ENCODE data around the gene ZNF148.

DNA sequence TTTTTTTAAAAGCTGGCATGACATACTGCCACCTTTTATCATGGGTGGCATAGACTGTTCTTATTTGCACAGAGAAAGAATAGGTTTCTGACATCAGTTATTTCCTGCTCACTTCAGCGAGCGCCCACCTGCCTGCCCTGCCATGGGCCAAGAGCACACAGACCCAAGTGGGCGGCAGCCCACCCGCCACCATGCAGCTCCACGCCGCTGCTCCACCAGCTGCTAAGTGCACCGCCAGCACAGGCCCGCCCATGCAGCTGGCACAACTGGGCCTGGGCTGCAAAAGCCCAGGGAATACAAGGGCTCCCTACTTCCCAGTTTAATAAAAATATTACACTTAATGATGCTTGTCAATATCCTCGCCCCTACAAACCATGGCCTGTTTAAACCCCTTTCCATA, 15.4 kb downstream of the ZNF148 start:
- TF ChIP-seq, protein P1, sequence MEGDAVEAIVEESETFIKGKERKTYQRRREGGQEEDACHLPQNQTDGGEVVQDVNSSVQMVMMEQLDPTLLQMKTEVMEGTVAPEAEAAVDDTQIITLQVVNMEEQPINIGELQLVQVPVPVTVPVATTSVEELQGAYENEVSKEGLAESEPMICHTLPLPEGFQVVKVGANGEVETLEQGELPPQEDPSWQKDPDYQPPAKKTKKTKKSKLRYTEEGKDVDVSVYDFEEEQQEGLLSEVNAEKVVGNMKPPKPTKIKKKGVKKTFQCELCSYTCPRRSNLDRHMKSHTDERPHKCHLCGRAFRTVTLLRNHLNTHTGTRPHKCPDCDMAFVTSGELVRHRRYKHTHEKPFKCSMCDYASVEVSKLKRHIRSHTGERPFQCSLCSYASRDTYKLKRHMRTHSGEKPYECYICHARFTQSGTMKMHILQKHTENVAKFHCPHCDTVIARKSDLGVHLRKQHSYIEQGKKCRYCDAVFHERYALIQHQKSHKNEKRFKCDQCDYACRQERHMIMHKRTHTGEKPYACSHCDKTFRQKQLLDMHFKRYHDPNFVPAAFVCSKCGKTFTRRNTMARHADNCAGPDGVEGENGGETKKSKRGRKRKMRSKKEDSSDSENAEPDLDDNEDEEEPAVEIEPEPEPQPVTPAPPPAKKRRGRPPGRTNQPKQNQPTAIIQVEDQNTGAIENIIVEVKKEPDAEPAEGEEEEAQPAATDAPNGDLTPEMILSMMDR (IDR thresholded peaks at IDR 0.05) = no peak
- TF ChIP-seq, protein P2, sequence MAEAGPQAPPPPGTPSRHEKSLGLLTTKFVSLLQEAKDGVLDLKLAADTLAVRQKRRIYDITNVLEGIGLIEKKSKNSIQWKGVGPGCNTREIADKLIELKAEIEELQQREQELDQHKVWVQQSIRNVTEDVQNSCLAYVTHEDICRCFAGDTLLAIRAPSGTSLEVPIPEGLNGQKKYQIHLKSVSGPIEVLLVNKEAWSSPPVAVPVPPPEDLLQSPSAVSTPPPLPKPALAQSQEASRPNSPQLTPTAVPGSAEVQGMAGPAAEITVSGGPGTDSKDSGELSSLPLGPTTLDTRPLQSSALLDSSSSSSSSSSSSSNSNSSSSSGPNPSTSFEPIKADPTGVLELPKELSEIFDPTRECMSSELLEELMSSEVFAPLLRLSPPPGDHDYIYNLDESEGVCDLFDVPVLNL (CRISPR knock-in tag; IDR thresholded peaks at IDR 0.05; ENCODE audit: borderline replicate concordance, low read depth) = no peak
- TF ChIP-seq, protein P3, sequence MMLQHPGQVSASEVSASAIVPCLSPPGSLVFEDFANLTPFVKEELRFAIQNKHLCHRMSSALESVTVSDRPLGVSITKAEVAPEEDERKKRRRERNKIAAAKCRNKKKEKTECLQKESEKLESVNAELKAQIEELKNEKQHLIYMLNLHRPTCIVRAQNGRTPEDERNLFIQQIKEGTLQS (CRISPR knock-in tag; conservative IDR thresholded peaks at IDR 0.05) = no peak
- TF ChIP-seq, protein P4, sequence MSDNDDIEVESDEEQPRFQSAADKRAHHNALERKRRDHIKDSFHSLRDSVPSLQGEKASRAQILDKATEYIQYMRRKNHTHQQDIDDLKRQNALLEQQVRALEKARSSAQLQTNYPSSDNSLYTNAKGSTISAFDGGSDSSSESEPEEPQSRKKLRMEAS (CRISPR knock-in tag; IDR thresholded peaks at IDR 0.05) = no peak
- no peak for TF ChIP-seq ZNF219 (CRISPR knock-in tag; IDR thresholded peaks at IDR 0.05; ENCODE audit: borderline replicate concordance)
- TF ChIP-seq JUN (CRISPR knock-in tag; IDR thresholded peaks at IDR 0.05) = no peak
- TF ChIP-seq, protein P5, sequence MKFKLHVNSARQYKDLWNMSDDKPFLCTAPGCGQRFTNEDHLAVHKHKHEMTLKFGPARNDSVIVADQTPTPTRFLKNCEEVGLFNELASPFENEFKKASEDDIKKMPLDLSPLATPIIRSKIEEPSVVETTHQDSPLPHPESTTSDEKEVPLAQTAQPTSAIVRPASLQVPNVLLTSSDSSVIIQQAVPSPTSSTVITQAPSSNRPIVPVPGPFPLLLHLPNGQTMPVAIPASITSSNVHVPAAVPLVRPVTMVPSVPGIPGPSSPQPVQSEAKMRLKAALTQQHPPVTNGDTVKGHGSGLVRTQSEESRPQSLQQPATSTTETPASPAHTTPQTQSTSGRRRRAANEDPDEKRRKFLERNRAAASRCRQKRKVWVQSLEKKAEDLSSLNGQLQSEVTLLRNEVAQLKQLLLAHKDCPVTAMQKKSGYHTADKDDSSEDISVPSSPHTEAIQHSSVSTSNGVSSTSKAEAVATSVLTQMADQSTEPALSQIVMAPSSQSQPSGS (CRISPR knock-in tag; IDR thresholded peaks at IDR 0.05; ENCODE audit: borderline replicate concordance, low read depth) = no peak
- no peak for TF ChIP-seq NFYB (CRISPR knock-in tag; conservative IDR thresholded peaks at IDR 0.05; ENCODE audit: low read depth)
- TF ChIP-seq SP1 (CRISPR knock-in tag; conservative IDR thresholded peaks at IDR 0.05) = no peak
- TF ChIP-seq HMGA2 (CRISPR knock-in tag; IDR thresholded peaks at IDR 0.05) = no peak
- TF ChIP-seq, protein P6, sequence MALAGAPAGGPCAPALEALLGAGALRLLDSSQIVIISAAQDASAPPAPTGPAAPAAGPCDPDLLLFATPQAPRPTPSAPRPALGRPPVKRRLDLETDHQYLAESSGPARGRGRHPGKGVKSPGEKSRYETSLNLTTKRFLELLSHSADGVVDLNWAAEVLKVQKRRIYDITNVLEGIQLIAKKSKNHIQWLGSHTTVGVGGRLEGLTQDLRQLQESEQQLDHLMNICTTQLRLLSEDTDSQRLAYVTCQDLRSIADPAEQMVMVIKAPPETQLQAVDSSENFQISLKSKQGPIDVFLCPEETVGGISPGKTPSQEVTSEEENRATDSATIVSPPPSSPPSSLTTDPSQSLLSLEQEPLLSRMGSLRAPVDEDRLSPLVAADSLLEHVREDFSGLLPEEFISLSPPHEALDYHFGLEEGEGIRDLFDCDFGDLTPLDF (CRISPR knock-in tag; IDR thresholded peaks at IDR 0.05) = no peak
- TF ChIP-seq, protein P7, sequence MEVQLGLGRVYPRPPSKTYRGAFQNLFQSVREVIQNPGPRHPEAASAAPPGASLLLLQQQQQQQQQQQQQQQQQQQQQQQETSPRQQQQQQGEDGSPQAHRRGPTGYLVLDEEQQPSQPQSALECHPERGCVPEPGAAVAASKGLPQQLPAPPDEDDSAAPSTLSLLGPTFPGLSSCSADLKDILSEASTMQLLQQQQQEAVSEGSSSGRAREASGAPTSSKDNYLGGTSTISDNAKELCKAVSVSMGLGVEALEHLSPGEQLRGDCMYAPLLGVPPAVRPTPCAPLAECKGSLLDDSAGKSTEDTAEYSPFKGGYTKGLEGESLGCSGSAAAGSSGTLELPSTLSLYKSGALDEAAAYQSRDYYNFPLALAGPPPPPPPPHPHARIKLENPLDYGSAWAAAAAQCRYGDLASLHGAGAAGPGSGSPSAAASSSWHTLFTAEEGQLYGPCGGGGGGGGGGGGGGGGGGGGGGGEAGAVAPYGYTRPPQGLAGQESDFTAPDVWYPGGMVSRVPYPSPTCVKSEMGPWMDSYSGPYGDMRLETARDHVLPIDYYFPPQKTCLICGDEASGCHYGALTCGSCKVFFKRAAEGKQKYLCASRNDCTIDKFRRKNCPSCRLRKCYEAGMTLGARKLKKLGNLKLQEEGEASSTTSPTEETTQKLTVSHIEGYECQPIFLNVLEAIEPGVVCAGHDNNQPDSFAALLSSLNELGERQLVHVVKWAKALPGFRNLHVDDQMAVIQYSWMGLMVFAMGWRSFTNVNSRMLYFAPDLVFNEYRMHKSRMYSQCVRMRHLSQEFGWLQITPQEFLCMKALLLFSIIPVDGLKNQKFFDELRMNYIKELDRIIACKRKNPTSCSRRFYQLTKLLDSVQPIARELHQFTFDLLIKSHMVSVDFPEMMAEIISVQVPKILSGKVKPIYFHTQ (CRISPR knock-in tag; IDR thresholded peaks at IDR 0.05) = no peak
- TF ChIP-seq, protein P8, sequence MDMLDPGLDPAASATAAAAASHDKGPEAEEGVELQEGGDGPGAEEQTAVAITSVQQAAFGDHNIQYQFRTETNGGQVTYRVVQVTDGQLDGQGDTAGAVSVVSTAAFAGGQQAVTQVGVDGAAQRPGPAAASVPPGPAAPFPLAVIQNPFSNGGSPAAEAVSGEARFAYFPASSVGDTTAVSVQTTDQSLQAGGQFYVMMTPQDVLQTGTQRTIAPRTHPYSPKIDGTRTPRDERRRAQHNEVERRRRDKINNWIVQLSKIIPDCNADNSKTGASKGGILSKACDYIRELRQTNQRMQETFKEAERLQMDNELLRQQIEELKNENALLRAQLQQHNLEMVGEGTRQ (CRISPR knock-in tag; IDR thresholded peaks at IDR 0.05) = no peak
